ENCODE measurements around the gene SUV39H1. TPM values are rescaled to one million over a fixed set of nuclear protein-coding genes. Genes with fewer than 3 reads are reported as not detected.
"Not testable (repeated sequence)": the region's sequence is repeated elsewhere in the genome, so short reads cannot be mapped to it uniquely, and the experiment has no call there.

The SUV39H1 gene
- total RNA-seq, 1 donor from 2014 or later, result 2.6 TPM

DNA sequence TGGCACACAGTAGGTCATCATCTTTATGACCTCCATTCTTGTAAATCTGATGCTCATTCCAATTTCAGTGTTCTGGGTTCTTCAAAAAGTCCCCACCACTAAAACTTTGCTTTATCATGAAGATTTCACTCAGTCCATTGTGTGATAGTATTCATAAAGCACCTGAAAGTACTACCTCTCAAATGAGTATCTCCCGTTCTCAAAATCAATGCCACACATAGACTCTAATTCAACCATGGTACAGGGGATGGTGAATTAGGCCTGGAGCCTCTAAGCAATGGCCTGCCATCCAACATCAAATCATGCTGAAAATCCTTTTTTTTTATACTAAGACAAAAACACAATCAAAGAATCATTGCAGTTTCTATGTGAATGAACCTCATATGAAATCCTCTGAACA is 32.4 kb upstream of the SUV39H1 start:
- H3K27ac ChIP-seq (replicated peaks), result no peak overlapping the region
- no peak for DNase-seq
- no peaks in the 10 kb centered on the region for H3K27me3 ChIP-seq (ENCODE audit: low read depth)
- H3K4me3 ChIP-seq, result no peak overlapping the region
- H3K9me3 ChIP-seq (replicated peaks), result no peaks in the 10 kb centered on the region
- TF ChIP-seq CTCF (IDR thresholded peaks at IDR 0.05; ENCODE audit: borderline replicate concordance), result no peak
- no peaks in the 10 kb centered on the region for H3K4me1 ChIP-seq
- intact Hi-C loops (cut with micrococcal nuclease), result no loop called here
- H3K36me3 ChIP-seq, result no peaks in the 10 kb centered on the region

DNA sequence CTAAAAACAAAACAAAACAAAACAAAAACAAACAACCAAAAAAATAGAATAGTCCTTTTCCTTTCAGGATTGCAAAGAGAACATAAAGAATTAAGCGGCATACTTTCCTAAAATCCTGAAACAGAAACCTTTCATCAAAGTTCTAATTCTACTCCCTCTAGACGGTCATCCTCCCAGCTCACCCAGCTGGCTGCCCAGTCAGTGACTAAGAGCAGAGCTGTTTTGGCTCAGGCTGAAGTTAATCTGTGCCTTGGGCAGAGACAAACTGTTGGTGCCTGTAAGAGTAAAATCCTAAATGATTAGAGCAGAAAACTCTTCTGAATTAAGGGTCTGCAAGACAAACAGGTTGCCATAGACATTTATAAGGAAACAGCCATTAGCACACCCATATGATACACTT is 30.5 kb upstream of the SUV39H1 start:
- Histone ChIP-seq H3K4me3 (no peak overlapping the region), H3K4me1 (no peaks in the 10 kb centered on the region)
- no peak for TF ChIP-seq CTCF (IDR thresholded peaks at IDR 0.05; ENCODE audit: borderline replicate concordance)

DNA sequence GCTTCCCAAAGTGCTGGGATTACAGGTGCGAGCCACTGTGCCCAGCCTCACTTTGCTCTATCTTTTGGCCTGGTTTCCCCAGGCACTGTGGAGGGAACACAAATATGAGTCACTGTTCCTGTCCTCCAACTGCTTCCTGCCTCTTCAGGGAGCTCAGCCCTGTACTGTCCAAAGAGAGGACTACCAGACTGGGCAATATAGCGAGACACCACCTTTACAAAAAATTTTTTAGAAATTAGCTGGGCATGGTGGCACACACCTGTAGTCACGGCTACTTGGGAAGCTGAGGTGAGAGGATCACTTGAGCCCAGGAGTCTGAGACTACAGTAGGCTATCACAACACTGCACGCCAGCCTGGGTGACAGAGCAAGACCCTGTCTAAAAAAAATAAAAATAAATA is 29.9 kb upstream of the SUV39H1 start:
- DNase-seq, result no peak
- no peaks in the 10 kb centered on the region for H3K36me3 ChIP-seq
- no peaks in the 10 kb centered on the region for H3K9me3 ChIP-seq (replicated peaks)
- no peaks in the 10 kb centered on the region for H3K4me1 ChIP-seq
- intact Hi-C loops (cut with micrococcal nuclease), result no loop called here
- no peaks in the 10 kb centered on the region for H3K27me3 ChIP-seq (ENCODE audit: low read depth)
- no peak for TF ChIP-seq CTCF (IDR thresholded peaks at IDR 0.05; ENCODE audit: borderline replicate concordance)
- H3K27ac ChIP-seq (replicated peaks), result no peak overlapping the region
- no peak overlapping the region for H3K4me3 ChIP-seq

More for the DNA sequence above, 30.5 kb upstream of the SUV39H1 start:
- no peak overlapping the region for H3K27ac ChIP-seq (replicated peaks)
- H3K27me3 ChIP-seq (ENCODE audit: low read depth), result no peaks in the 10 kb centered on the region
- DNase-seq, result no peak
- intact Hi-C loops (cut with micrococcal nuclease), result no loop called here
- H3K9me3 ChIP-seq (replicated peaks), result no peaks in the 10 kb centered on the region
- no peaks in the 10 kb centered on the region for H3K36me3 ChIP-seq

GRCh38 chrX:48667509-48667908 is 29.0 kb upstream of the SUV39H1 start:
- no peak overlapping the region for H3K27ac ChIP-seq (replicated peaks)
- no peak for TF ChIP-seq CTCF (IDR thresholded peaks at IDR 0.05; ENCODE audit: borderline replicate concordance)
- no peaks in the 10 kb centered on the region for H3K9me3 ChIP-seq (replicated peaks)
- intact Hi-C loops (cut with micrococcal nuclease), result no loop called here
- no peak overlapping the region for H3K4me3 ChIP-seq
- no peaks in the 10 kb centered on the region for H3K36me3 ChIP-seq
- DNase-seq, result no peak
- H3K4me1 ChIP-seq, result no peaks in the 10 kb centered on the region
- H3K27me3 ChIP-seq (ENCODE audit: low read depth), result no peaks in the 10 kb centered on the region

GRCh38 chrX:48668187-48668586 is 28.3 kb upstream of the SUV39H1 start:
- H3K4me1 ChIP-seq; H3K9me3 ChIP-seq (replicated peaks); DNase-seq; H3K36me3 ChIP-seq; H3K27ac ChIP-seq (replicated peaks); H3K4me3 ChIP-seq; intact Hi-C loops (cut with micrococcal nuclease); H3K27me3 ChIP-seq (ENCODE audit: low read depth): not testable (repeated sequence)

GRCh38 chrX:48676106-48676892 is 20.2 kb upstream of the SUV39H1 start:
- intact Hi-C loops (cut with micrococcal nuclease), result no loop called here
- DNase-seq, result peak; percentile 89
- no peaks in the 10 kb centered on the region for H3K27me3 ChIP-seq (ENCODE audit: low read depth)
- no peaks in the 10 kb centered on the region for H3K36me3 ChIP-seq
- H3K4me3 ChIP-seq, result peak overlapping the region; percentile 81
- H3K9me3 ChIP-seq (replicated peaks), result no peaks in the 10 kb centered on the region
- peaks cover 23% of the 10 kb centered on the region for H3K4me1 ChIP-seq
- TF ChIP-seq CTCF (IDR thresholded peaks at IDR 0.05; ENCODE audit: borderline replicate concordance), result no peak
- H3K27ac ChIP-seq (replicated peaks), result peak overlapping the region; percentile 92
